ENCODE data around the gene FBXW8. TPM values are rescaled to one million over a fixed set of nuclear protein-coding genes. Genes with fewer than 3 reads are reported as not detected.

FBXW8 gene
- total and polyA plus RNA-seq, 4 donors: 3.9 to 20.3 (median 12.5) TPM

GRCh38 chr12:117044790-117045159 lies 134.0 kb downstream of the FBXW8 start:
- no peak overlapping the region for H3K4me3 ChIP-seq
- no peak overlapping the region for H3K9ac ChIP-seq (ENCODE audit: insufficient read depth in 1 of 2, low read length in 2 of 2)
- peak overlapping the region in 1 of 2 donors; percentile 81 for H3K27ac ChIP-seq (ENCODE audit: low read depth in 1 of 2, low read length in 1 of 2)
- H3K9me3 ChIP-seq (ENCODE audit: control insufficient read depth in 4 of 4, insufficient read depth in 3 of 4, low read length in 3 of 4): peaks cover 0 to 2% (median 0%) of the 10 kb centered on the region in 4 donors
- TF ChIP-seq CTCF (IDR thresholded peaks at IDR 0.05; ENCODE audit: control extremely low read depth, extremely low read depth): no peak
- WGBS, 2 donors: 43 to 58% methylated on average over 13 of the region's 13 CpGs
- DNase-seq (no peak), ATAC-seq (ENCODE audit: insufficient read depth, low FRiP score) (no peak)
- H3K36me3 ChIP-seq (ENCODE audit: control insufficient read depth in 4 of 4, insufficient read depth in 4 of 4, low read length in 4 of 4): no peaks in the 10 kb centered on the region
- peaks cover 2 to 20% (median 13%) of the 10 kb centered on the region in 5 donors for H3K4me1 ChIP-seq (ENCODE audit: control insufficient read depth in 5 of 5, insufficient read depth in 5 of 5, low read length in 5 of 5)
- no peaks in the 10 kb centered on the region for H3K27me3 ChIP-seq (ENCODE audit: control insufficient read depth in 3 of 3, insufficient read depth in 3 of 3, low read length in 2 of 3)

- Histone ChIP-seq H3K27ac (ENCODE audit: low read depth in 1 of 2, low read length in 1 of 2) (peak overlapping the region in 1 of 2 donors; percentile 81), H3K9ac (ENCODE audit: insufficient read depth in 1 of 2, low read length in 2 of 2) (peak overlapping the region in 1 of 2 donors; percentile 25), H3K4me1 (ENCODE audit: control insufficient read depth in 5 of 5, insufficient read depth in 5 of 5, low read length in 5 of 5) (peaks cover 2 to 20% (median 13%) of the 10 kb centered on the region in 5 donors), H3K27me3 (ENCODE audit: control insufficient read depth in 3 of 3, insufficient read depth in 3 of 3, low read length in 2 of 3) (no peaks in the 10 kb centered on the region), H3K4me3 (no peak overlapping the region), H3K36me3 (ENCODE audit: control insufficient read depth in 4 of 4, insufficient read depth in 4 of 4, low read length in 4 of 4) (no peaks in the 10 kb centered on the region), H3K9me3 (ENCODE audit: control insufficient read depth in 4 of 4, insufficient read depth in 3 of 4, low read length in 3 of 4) (peaks cover 0 to 2% (median 0%) of the 10 kb centered on the region in 4 donors)
- no peak for DNase-seq
- TF ChIP-seq CTCF (IDR thresholded peaks at IDR 0.05; ENCODE audit: control extremely low read depth, extremely low read depth): no peak
- 24 to 42% methylated on average over 23 of the region's 23 CpGs for WGBS, 2 donors
- no peak for ATAC-seq (ENCODE audit: insufficient read depth, low FRiP score)
These were observed 134.6 kb downstream of the FBXW8 start for GRCh38 chr12:117045160-117046010.

- H3K27ac ChIP-seq (ENCODE audit: low read depth in 1 of 2, low read length in 1 of 2): peak overlapping the region in 1 of 2 donors; percentile 81
- 40 to 55% methylated on average over 6 of the region's 6 CpGs for WGBS, 2 donors
These were observed 135.2 kb downstream of the FBXW8 start for GRCh38 chr12:117046011-117046369.

More at GRCh38 chr12:117046011-117046369, 135.2 kb downstream of the FBXW8 start:
- no peak for TF ChIP-seq CTCF (IDR thresholded peaks at IDR 0.05; ENCODE audit: control extremely low read depth, extremely low read depth)
- Histone ChIP-seq H3K9ac (ENCODE audit: insufficient read depth in 1 of 2, low read length in 2 of 2) (no peak overlapping the region), H3K4me1 (ENCODE audit: control insufficient read depth in 5 of 5, insufficient read depth in 5 of 5, low read length in 5 of 5) (peaks cover 2 to 20% (median 13%) of the 10 kb centered on the region in 5 donors), H3K9me3 (ENCODE audit: control insufficient read depth in 4 of 4, insufficient read depth in 3 of 4, low read length in 3 of 4) (peaks cover 0 to 2% (median 0%) of the 10 kb centered on the region in 4 donors), H3K36me3 (ENCODE audit: control insufficient read depth in 4 of 4, insufficient read depth in 4 of 4, low read length in 4 of 4) (no peaks in the 10 kb centered on the region), H3K27me3 (ENCODE audit: control insufficient read depth in 3 of 3, insufficient read depth in 3 of 3, low read length in 2 of 3) (no peaks in the 10 kb centered on the region), H3K4me3 (no peak overlapping the region)
- ATAC-seq (ENCODE audit: insufficient read depth, low FRiP score): no peak
- DNase-seq: no peak

Data from lung (tissue), 12 donors.